Liver (tissue), 9 donors: ENCODE results near the gene GABARAPL2. TPM values are rescaled to one million over a fixed set of nuclear protein-coding genes. Genes with fewer than 3 reads are reported as not detected.

Experiments used
- DNase-seq: peaks from one replicate; pipeline ENCODE4 v3.0.0-alpha.2; 2017; ENCODE audit warnings: low spot score
- H3K27ac ChIP-seq, 2 donors: one replicate each; pipeline ENCODE4 v1.7.0; 2013; ENCODE audit warnings: inconsistent platforms in 2 of 2, low read length in 2 of 2, control low read depth in 1 of 2, low read depth in 1 of 2, mild to moderate bottlenecking in 1 of 2
- H3K27me3 ChIP-seq, 4 donors: one replicate each; pipeline versions ENCODE4 v1.6.1 to v1.7.0; 2013; ENCODE audit warnings: low read length in 3 of 4, inconsistent platforms in 1 of 4, mild to moderate bottlenecking in 1 of 4, moderate library complexity in 1 of 4; ENCODE audit not compliant: control insufficient read depth in 4 of 4, insufficient read depth in 4 of 4
- H3K36me3 ChIP-seq, 4 donors: one replicate each; pipeline versions ENCODE4 v1.6.1 to v1.7.0; 2013; ENCODE audit warnings: low read length in 3 of 4, mild to moderate bottlenecking in 3 of 4, low read depth in 1 of 4, moderate library complexity in 1 of 4; ENCODE audit not compliant: control insufficient read depth in 4 of 4, insufficient read depth in 3 of 4
- H3K4me1 ChIP-seq, 4 donors: one replicate each; pipeline versions ENCODE4 v1.6.1 to v1.7.0; 2013; ENCODE audit warnings: low read length in 3 of 4, mild to moderate bottlenecking in 3 of 4, moderate library complexity in 1 of 4; ENCODE audit not compliant: control insufficient read depth in 4 of 4, insufficient read depth in 4 of 4
- H3K4me3 ChIP-seq, 3 donors: one replicate each; pipeline versions ENCODE4 v1.6.1 to v1.7.0; 2013; ENCODE audit warnings: low read length in 3 of 3, control low read depth in 1 of 3, low read depth in 1 of 3, mild to moderate bottlenecking in 1 of 3
- H3K9ac ChIP-seq, 2 donors: one replicate each; pipeline ENCODE4 v1.7.0; 2013; ENCODE audit warnings: low read length in 2 of 2, mild to moderate bottlenecking in 2 of 2, moderate library complexity in 2 of 2, control low read depth in 1 of 2, low read depth in 1 of 2
- H3K9me3 ChIP-seq, 4 donors: one replicate each; pipeline versions ENCODE4 v1.6.1 to v1.7.0; 2013; ENCODE audit warnings: low read length in 3 of 4; ENCODE audit not compliant: control insufficient read depth in 4 of 4
- EGR1 ChIP-seq, 2 donors: IDR thresholded peaks; 2 replicates each; pipeline ENCODE4 v1.6.1; 2016 to 2018; ENCODE audit warnings: antibody characterized with exemption in 2 of 2, low read depth in 2 of 2
- FOXA1 ChIP-seq: IDR thresholded peaks from 2 replicates; pipeline ENCODE4 v1.6.1; 2016; ENCODE audit warnings: antibody characterized with exemption
- FOXA2 ChIP-seq: IDR thresholded peaks from 2 replicates; pipeline ENCODE4 v1.6.1; 2016; ENCODE audit warnings: antibody characterized with exemption
- GABPA ChIP-seq, 2 donors: IDR thresholded peaks in 1 of 2; conservative IDR thresholded peaks in 1 of 2; 2 replicates each; pipeline ENCODE4 v1.6.1; 2016; ENCODE audit warnings: antibody characterized with exemption in 2 of 2, mild to moderate bottlenecking in 1 of 2, moderate library complexity in 1 of 2
- HNF4A ChIP-seq, 2 donors: conservative IDR thresholded peaks; 2 replicates each; pipeline ENCODE4 v1.6.1; 2016; ENCODE audit warnings: antibody characterized with exemption in 2 of 2, mild to moderate bottlenecking in 2 of 2
- HNF4G ChIP-seq: IDR thresholded peaks from 2 replicates; pipeline ENCODE4 v1.6.1; 2016; ENCODE audit warnings: antibody characterized with exemption
- JUND ChIP-seq, 2 donors: IDR thresholded peaks; 2 replicates each; pipeline ENCODE4 v1.6.1; 2016; ENCODE audit warnings: antibody characterized with exemption in 2 of 2
- NR2F2 ChIP-seq: IDR thresholded peaks from 2 replicates; pipeline ENCODE4 v1.6.1; 2016; ENCODE audit warnings: antibody characterized with exemption
- RAD21 ChIP-seq, 2 donors: IDR thresholded peaks; 2 replicates each; pipeline ENCODE4 v1.6.1; 2016; ENCODE audit warnings: antibody characterized with exemption in 2 of 2, mild to moderate bottlenecking in 2 of 2
- RXRA ChIP-seq, 2 donors: IDR thresholded peaks; 2 replicates each; pipeline ENCODE4 v1.6.1; 2017 to 2018; ENCODE audit warnings: antibody characterized with exemption in 2 of 2, mild to moderate bottlenecking in 1 of 2
- SP1 ChIP-seq: IDR thresholded peaks from 2 replicates; pipeline ENCODE4 v1.6.1; 2018; ENCODE audit warnings: antibody characterized with exemption, mild to moderate bottlenecking
- TAF1 ChIP-seq: conservative IDR thresholded peaks from 2 replicates; pipeline ENCODE4 v1.6.1; 2016; ENCODE audit warnings: antibody characterized with exemption, mild to moderate bottlenecking
- YY1 ChIP-seq: IDR thresholded peaks from 2 replicates; pipeline ENCODE4 v1.6.1; 2016; ENCODE audit warnings: antibody characterized with exemption, mild to moderate bottlenecking
- WGBS: extraction: QIAGEN DNeasy Blood & Tissue Kit; methylation state at CpG from one replicate; pipeline ENCODE4 v1.1.7; 2013; 5-methylcytosine and 5-hydroxymethylcytosine counted together
- polyA plus RNA-seq, 2 donors: library from polyadenylated mRNA; stranded (reverse) in 1 of 2; unstranded in 1 of 2; fragments of 200-250 nt in 1 of 2; fragments of >200 nt in 1 of 2; fragmentation: Nextera tagmentation in 1 of 2; extraction: Ambion mirVana in 1 of 2; gene quantifications; one replicate each; pipeline versions ENCODE4 v1.2.1 to v1.2.3, GENCODE V29; 2013 to 2015
- total RNA-seq, 2 donors: library from RNA; depleted of rRNA; stranded (reverse); fragments of >200 nt; gene quantifications; one replicate each; pipeline ENCODE4 v1.2.3, GENCODE V29; 2014
- TF ChIP-seq, protein P1 (sequence below): IDR thresholded peaks from 2 replicates; pipeline ENCODE4 v1.6.1; 2016; ENCODE audit warnings: antibody characterized with exemption, mild to moderate bottlenecking
- TF ChIP-seq, protein P2 (sequence below): fragments of 150-350 bp; IDR thresholded peaks from 2 replicates; pipeline ENCODE4 v1.5.1; 2017; ENCODE audit warnings: improper control_type of control experiment, low read depth, low read length; ENCODE audit not compliant: missing input control
- TF ChIP-seq, protein P3 (sequence below): IDR thresholded peaks from 2 replicates; pipeline ENCODE4 v1.6.1; 2016; ENCODE audit warnings: antibody characterized with exemption
- TF ChIP-seq, protein P4 (sequence below): IDR thresholded peaks from 2 replicates; pipeline ENCODE4 v1.6.1; 2016; ENCODE audit warnings: antibody characterized with exemption
- TF ChIP-seq, protein P5 (sequence below): IDR thresholded peaks from 2 replicates; pipeline ENCODE4 v1.6.1; 2016; ENCODE audit warnings: antibody characterized with exemption
- donor health status: healthy.
- donor health status: healthy.
- donor health status: healthy.
- donor health status: healthy.
- donor health status: healthy.

The GABARAPL2 gene
- total and polyA plus RNA-seq, 4 donors, result 26.5 to 123 (median 61.5) TPM

DNA sequence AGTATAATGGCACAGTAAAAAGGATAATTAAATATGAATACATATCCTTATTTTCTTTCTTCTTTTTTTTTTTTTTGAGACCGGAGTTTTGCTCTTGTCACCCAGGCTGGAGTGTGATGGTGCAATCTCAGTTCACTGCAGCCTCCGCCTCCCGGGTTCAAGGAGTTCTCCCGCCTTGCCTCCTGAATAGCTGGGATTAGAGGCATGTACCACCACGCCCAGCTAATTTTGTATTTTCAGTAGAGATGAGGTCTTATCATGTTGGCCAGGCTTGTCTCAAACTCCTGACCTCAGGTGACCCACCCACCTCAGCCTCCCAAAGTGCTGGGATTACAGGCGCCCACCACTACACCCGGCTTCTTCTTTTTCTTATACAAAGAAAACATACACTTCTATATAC lies 12.0 kb downstream of the GABARAPL2 start:
- TF ChIP-seq EGR1 (IDR thresholded peaks at IDR 0.05; ENCODE audit: low read depth in 2 of 2) (no peak), YY1 (no peak), TAF1 (no peak), SP1 (no peak), RAD21 (IDR thresholded peaks at IDR 0.05) (no peak), HNF4A (conservative IDR thresholded peaks at IDR 0.05) (no peak), HNF4G (no peak), FOXA1 (no peak), RXRA (IDR thresholded peaks at IDR 0.05) (no peak), FOXA2 (no peak), JUND (IDR thresholded peaks at IDR 0.05) (no peak), GABPA (IDR thresholded peaks at IDR 0.05 in 1 of 2, conservative IDR thresholded peaks at IDR 0.05 in 1 of 2) (no peak), NR2F2 (no peak)
- TF ChIP-seq, protein P1, sequence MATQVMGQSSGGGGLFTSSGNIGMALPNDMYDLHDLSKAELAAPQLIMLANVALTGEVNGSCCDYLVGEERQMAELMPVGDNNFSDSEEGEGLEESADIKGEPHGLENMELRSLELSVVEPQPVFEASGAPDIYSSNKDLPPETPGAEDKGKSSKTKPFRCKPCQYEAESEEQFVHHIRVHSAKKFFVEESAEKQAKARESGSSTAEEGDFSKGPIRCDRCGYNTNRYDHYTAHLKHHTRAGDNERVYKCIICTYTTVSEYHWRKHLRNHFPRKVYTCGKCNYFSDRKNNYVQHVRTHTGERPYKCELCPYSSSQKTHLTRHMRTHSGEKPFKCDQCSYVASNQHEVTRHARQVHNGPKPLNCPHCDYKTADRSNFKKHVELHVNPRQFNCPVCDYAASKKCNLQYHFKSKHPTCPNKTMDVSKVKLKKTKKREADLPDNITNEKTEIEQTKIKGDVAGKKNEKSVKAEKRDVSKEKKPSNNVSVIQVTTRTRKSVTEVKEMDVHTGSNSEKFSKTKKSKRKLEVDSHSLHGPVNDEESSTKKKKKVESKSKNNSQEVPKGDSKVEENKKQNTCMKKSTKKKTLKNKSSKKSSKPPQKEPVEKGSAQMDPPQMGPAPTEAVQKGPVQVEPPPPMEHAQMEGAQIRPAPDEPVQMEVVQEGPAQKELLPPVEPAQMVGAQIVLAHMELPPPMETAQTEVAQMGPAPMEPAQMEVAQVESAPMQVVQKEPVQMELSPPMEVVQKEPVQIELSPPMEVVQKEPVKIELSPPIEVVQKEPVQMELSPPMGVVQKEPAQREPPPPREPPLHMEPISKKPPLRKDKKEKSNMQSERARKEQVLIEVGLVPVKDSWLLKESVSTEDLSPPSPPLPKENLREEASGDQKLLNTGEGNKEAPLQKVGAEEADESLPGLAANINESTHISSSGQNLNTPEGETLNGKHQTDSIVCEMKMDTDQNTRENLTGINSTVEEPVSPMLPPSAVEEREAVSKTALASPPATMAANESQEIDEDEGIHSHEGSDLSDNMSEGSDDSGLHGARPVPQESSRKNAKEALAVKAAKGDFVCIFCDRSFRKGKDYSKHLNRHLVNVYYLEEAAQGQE, result no peak
- TF ChIP-seq, protein P2, sequence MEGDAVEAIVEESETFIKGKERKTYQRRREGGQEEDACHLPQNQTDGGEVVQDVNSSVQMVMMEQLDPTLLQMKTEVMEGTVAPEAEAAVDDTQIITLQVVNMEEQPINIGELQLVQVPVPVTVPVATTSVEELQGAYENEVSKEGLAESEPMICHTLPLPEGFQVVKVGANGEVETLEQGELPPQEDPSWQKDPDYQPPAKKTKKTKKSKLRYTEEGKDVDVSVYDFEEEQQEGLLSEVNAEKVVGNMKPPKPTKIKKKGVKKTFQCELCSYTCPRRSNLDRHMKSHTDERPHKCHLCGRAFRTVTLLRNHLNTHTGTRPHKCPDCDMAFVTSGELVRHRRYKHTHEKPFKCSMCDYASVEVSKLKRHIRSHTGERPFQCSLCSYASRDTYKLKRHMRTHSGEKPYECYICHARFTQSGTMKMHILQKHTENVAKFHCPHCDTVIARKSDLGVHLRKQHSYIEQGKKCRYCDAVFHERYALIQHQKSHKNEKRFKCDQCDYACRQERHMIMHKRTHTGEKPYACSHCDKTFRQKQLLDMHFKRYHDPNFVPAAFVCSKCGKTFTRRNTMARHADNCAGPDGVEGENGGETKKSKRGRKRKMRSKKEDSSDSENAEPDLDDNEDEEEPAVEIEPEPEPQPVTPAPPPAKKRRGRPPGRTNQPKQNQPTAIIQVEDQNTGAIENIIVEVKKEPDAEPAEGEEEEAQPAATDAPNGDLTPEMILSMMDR, result no peak
- TF ChIP-seq, protein P3, sequence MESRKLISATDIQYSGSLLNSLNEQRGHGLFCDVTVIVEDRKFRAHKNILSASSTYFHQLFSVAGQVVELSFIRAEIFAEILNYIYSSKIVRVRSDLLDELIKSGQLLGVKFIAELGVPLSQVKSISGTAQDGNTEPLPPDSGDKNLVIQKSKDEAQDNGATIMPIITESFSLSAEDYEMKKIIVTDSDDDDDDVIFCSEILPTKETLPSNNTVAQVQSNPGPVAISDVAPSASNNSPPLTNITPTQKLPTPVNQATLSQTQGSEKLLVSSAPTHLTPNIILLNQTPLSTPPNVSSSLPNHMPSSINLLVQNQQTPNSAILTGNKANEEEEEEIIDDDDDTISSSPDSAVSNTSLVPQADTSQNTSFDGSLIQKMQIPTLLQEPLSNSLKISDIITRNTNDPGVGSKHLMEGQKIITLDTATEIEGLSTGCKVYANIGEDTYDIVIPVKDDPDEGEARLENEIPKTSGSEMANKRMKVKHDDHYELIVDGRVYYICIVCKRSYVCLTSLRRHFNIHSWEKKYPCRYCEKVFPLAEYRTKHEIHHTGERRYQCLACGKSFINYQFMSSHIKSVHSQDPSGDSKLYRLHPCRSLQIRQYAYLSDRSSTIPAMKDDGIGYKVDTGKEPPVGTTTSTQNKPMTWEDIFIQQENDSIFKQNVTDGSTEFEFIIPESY, result no peak
- TF ChIP-seq, protein P4, sequence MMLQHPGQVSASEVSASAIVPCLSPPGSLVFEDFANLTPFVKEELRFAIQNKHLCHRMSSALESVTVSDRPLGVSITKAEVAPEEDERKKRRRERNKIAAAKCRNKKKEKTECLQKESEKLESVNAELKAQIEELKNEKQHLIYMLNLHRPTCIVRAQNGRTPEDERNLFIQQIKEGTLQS, result no peak
- TF ChIP-seq, protein P5, sequence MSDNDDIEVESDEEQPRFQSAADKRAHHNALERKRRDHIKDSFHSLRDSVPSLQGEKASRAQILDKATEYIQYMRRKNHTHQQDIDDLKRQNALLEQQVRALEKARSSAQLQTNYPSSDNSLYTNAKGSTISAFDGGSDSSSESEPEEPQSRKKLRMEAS, result no peak
- no peak overlapping the region for H3K27ac ChIP-seq
- H3K9me3 ChIP-seq, result no peaks in the 10 kb centered on the region
- H3K4me1 ChIP-seq, result peaks cover 0 to 3% (median 0%) of the 10 kb centered on the region in 4 donors
- no peak overlapping the region for H3K9ac ChIP-seq
- H3K27me3 ChIP-seq, result no peaks in the 10 kb centered on the region
- peaks cover 5 to 45% (median 39%) of the 10 kb centered on the region in 4 donors for H3K36me3 ChIP-seq
- DNase-seq, result no peak
- no peak overlapping the region for H3K4me3 ChIP-seq
- 96% methylated on average over 7 of the region's 7 CpGs for WGBS
